ENCODE results near the gene FBN3. TPM values are rescaled to one million over a fixed set of nuclear protein-coding genes. Genes with fewer than 3 reads are reported as not detected.

Gene FBN3
- total and polyA plus RNA-seq, 2 donors (not counting 1 experiment from before 2014, with no cell fraction given) = not detected

DNA sequence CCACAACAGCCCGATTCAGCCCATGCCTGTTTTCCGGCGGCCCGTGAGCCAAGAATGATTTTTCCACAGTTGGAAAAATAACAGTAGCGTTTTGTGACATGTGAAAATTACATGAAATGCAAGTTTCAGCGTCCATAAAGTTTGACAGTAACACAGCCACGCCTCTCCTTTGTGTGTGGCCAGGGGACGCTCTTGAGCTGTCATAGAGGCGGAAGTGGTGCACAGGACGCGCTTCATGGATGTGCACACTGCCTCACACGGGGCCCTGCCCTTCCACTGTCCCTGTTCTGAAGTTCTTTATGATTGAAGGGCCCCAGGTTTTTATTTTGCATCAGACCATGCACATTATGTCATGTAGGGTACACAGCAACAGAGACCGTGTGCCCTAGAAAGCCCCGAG, 131.6 kb downstream of the FBN3 start:
- no peaks in the 10 kb centered on the region for H3K36me3 ChIP-seq (replicated peaks in 1 of 2; ENCODE audit: control extremely low read depth in 1 of 2, control insufficient read depth in 1 of 2, extremely low read depth in 1 of 2, insufficient read depth in 2 of 2, low read length in 1 of 2)
- peaks cover 11% of the 10 kb centered on the region for H3K4me1 Mint-ChIP-seq
- ChIA-PET CTCF (interaction anchor here (0.5 to 2.0 kb wide), 6 partner anchors 12 to 235 kb away, joined by 3 to 5 read pairs (median 4); no protein-coding TSS in a partner anchor), POLR2A (no interaction called here)
- no peaks in the 10 kb centered on the region for H3K9me3 Mint-ChIP-seq (ENCODE audit: insufficient read depth)
- no peaks in the 10 kb centered on the region for H4K20me1 ChIP-seq (ENCODE audit: control insufficient read depth, insufficient read depth, low read length, poor library complexity, severe bottlenecking)
- ATAC-seq (ENCODE audit: low read depth) (peak; percentile 98), DNase-seq (peak; percentile 71)
- H3K4me1 ChIP-seq (ENCODE audit: control insufficient read depth in 2 of 2, insufficient read depth in 2 of 2, low read length in 2 of 2) = peaks cover 3 to 10% of the 10 kb centered on the region in 2 donors
- peak overlapping the region; percentile 57 for H2AFZ ChIP-seq (ENCODE audit: insufficient read depth, low read depth, low read length, poor library complexity, severe bottlenecking)
- no peak overlapping the region for H3K27ac ChIP-seq (ENCODE audit: low read length in 2 of 2)
- H3K27ac Mint-ChIP-seq = peak overlapping the region; percentile 56
- no peaks in the 10 kb centered on the region for H3K9me3 ChIP-seq (ENCODE audit: control extremely low read depth in 1 of 3, control insufficient read depth in 2 of 3, insufficient read depth in 1 of 3, low read length in 2 of 3)
- intact Hi-C loops (cut with micrococcal nuclease) = loop anchor here (2.0 kb wide), 1 partner anchor 235 kb away; no protein-coding TSS in a partner anchor
- H3K4me2 ChIP-seq (replicated peaks; ENCODE audit: low read depth, low read length, poor library complexity, severe bottlenecking) = peak overlapping the region; percentile 24
- H3K9ac ChIP-seq (ENCODE audit: low read length) = no peak overlapping the region
- TF ChIP-seq EZH2 (IDR thresholded peaks at IDR 0.05; ENCODE audit: borderline replicate concordance, insufficient read depth, low read depth, low read length, poor library complexity, severe bottlenecking) = no peak
- TF ChIP-seq, protein P1, sequence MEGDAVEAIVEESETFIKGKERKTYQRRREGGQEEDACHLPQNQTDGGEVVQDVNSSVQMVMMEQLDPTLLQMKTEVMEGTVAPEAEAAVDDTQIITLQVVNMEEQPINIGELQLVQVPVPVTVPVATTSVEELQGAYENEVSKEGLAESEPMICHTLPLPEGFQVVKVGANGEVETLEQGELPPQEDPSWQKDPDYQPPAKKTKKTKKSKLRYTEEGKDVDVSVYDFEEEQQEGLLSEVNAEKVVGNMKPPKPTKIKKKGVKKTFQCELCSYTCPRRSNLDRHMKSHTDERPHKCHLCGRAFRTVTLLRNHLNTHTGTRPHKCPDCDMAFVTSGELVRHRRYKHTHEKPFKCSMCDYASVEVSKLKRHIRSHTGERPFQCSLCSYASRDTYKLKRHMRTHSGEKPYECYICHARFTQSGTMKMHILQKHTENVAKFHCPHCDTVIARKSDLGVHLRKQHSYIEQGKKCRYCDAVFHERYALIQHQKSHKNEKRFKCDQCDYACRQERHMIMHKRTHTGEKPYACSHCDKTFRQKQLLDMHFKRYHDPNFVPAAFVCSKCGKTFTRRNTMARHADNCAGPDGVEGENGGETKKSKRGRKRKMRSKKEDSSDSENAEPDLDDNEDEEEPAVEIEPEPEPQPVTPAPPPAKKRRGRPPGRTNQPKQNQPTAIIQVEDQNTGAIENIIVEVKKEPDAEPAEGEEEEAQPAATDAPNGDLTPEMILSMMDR (IDR thresholded peaks at IDR 0.05) = peak; percentile 74
- no peaks in the 10 kb centered on the region for H3K79me2 ChIP-seq (ENCODE audit: control insufficient read depth, insufficient read depth, low read length)
- H3K4me3 ChIP-seq (ENCODE audit: control extremely low read depth in 1 of 5, extremely low read depth in 1 of 5, insufficient read depth in 1 of 5, low read depth in 2 of 5, low read length in 4 of 5) = no peak overlapping the region
- no peaks in the 10 kb centered on the region for H3K27me3 Mint-ChIP-seq
- no peak overlapping the region for H3K4me3 Mint-ChIP-seq
- 58% methylated on average over 14 of the region's 14 CpGs for WGBS (ENCODE audit: insufficient coverage)
- H3K27me3 ChIP-seq (replicated peaks in 1 of 4; ENCODE audit: control extremely low read depth in 1 of 4, control insufficient read depth in 3 of 4, insufficient read depth in 4 of 4, low read length in 3 of 4) = no peaks in the 10 kb centered on the region

Other genes starting within 250 kb of the FBN3 start
- 71.9 and 76.3 TPM in 2 replicates for gene MAP2K7, start 245.7 kb downstream of the FBN3 start, total RNA-seq
- gene MAP2K7, start 245.7 kb downstream of the FBN3 start, polyA plus RNA-seq = 56.0 and 79.7 TPM in 2 replicates
- 0.22 TPM in 1 of 2 replicates, not detected in the other for gene TGFBR3L, start 234.8 kb downstream of the FBN3 start, total RNA-seq
- gene TGFBR3L, start 234.8 kb downstream of the FBN3 start, polyA plus RNA-seq = 0.21 and 0.22 TPM in 2 replicates
- 19.3 and 19.9 TPM in 2 replicates for gene SNAPC2, start 229.3 kb downstream of the FBN3 start, total RNA-seq
- 19.5 and 21.7 TPM in 2 replicates for gene SNAPC2, start 229.3 kb downstream of the FBN3 start, polyA plus RNA-seq
- gene CTXN1, start 223.5 kb downstream of the FBN3 start, total RNA-seq = not detected in 2 replicates
- gene CTXN1, start 223.5 kb downstream of the FBN3 start, polyA plus RNA-seq = not detected in 2 replicates
- gene TIMM44, start 205.9 kb downstream of the FBN3 start, total RNA-seq = 62.1 and 66.5 TPM in 2 replicates
- gene TIMM44, start 205.9 kb downstream of the FBN3 start, polyA plus RNA-seq = 48.9 and 72.2 TPM in 2 replicates
- 58.3 and 63.5 TPM in 2 replicates for gene ELAVL1, start 144.0 kb downstream of the FBN3 start, total RNA-seq
- 20.1 and 21.8 TPM in 2 replicates for gene ELAVL1, start 144.0 kb downstream of the FBN3 start, polyA plus RNA-seq
- gene CCL25, start 96.8 kb downstream of the FBN3 start, total RNA-seq = not detected in 2 replicates
- 0.28 TPM in 1 of 2 replicates, not detected in the other for gene CCL25, start 96.8 kb downstream of the FBN3 start, polyA plus RNA-seq
- 125 and 146 TPM in 2 replicates for gene CERS4, start 59.8 kb upstream of the FBN3 start, total RNA-seq
- gene CERS4, start 59.8 kb upstream of the FBN3 start, polyA plus RNA-seq = 98.2 and 104 TPM in 2 replicates
- gene CD320, start 158.8 kb upstream of the FBN3 start, total RNA-seq = 28.7 and 30.5 TPM in 2 replicates
- gene CD320, start 158.8 kb upstream of the FBN3 start, polyA plus RNA-seq = 22.2 and 32.6 TPM in 2 replicates
- gene NDUFA7, start 171.8 kb upstream of the FBN3 start, total RNA-seq = 23.2 and 28.6 TPM in 2 replicates
- 50.4 and 71.7 TPM in 2 replicates for gene NDUFA7, start 171.8 kb upstream of the FBN3 start, polyA plus RNA-seq
- gene RPS28, start 171.9 kb upstream of the FBN3 start, total RNA-seq = 2,435 and 2,579 TPM in 2 replicates
- 830 and 1,800 TPM in 2 replicates for gene RPS28, start 171.9 kb upstream of the FBN3 start, polyA plus RNA-seq
- gene KANK3, start 193.7 kb upstream of the FBN3 start, total RNA-seq = 0.27 TPM in 1 of 2 replicates, not detected in the other
- 0.34 and 0.35 TPM in 2 replicates for gene KANK3, start 193.7 kb upstream of the FBN3 start, polyA plus RNA-seq
- not detected in 2 replicates for gene ANGPTL4, start 214.6 kb upstream of the FBN3 start, total RNA-seq
- not detected in 2 replicates for gene ANGPTL4, start 214.6 kb upstream of the FBN3 start, polyA plus RNA-seq
- gene RAB11B, start 240.8 kb upstream of the FBN3 start, total RNA-seq = 126 and 130 TPM in 2 replicates
- 165 and 190 TPM in 2 replicates for gene RAB11B, start 240.8 kb upstream of the FBN3 start, polyA plus RNA-seq

All from B cell (primary cell).